GM12875 (cell line): ENCODE data around the gene EXOC2.
"Not testable (repeated sequence)": the region's sequence is repeated elsewhere in the genome, so short reads cannot be mapped to it uniquely, and the experiment has no call there.

ENCODE experiments used
- H3K4me3 ChIP-seq: one replicate; pipeline ENCODE4 v1.5.1; 2011; ENCODE audit warnings: low read depth, low read length, control low read depth
- CTCF ChIP-seq: IDR thresholded peaks from 2 replicates; pipeline ENCODE4 v1.5.1; 2011; ENCODE audit warnings: low read depth, mild to moderate bottlenecking, control low read depth, inconsistent platforms, low read length, moderate library complexity, borderline replicate concordance; ENCODE audit not compliant: insufficient read depth

EXOC2 gene

GRCh38 chr6:665403-666267 lies 27.3 kb downstream of the EXOC2 start:
- TF ChIP-seq CTCF = no peak
- no peak overlapping the region for H3K4me3 ChIP-seq

DNA sequence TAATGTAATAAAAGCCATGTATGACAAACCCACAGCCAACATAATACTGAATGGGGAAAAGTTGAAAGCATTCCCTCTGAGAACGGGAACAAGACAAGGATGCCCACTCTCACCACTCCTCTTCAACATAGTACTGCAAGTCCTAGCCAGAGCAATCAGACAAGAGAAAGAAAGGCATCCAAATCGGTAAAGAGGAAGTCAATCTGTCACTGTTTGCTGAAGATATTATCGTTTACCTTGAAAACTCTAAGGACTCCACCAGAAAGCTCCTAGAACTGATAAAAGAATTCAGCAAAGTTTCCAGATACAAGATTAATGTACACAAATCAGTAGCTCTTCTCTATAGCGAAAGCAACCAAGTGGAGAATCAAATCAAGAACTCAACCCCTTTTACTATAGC lies 29.2 kb downstream of the EXOC2 start:
- H3K4me3 ChIP-seq = not testable (repeated sequence)

DNA sequence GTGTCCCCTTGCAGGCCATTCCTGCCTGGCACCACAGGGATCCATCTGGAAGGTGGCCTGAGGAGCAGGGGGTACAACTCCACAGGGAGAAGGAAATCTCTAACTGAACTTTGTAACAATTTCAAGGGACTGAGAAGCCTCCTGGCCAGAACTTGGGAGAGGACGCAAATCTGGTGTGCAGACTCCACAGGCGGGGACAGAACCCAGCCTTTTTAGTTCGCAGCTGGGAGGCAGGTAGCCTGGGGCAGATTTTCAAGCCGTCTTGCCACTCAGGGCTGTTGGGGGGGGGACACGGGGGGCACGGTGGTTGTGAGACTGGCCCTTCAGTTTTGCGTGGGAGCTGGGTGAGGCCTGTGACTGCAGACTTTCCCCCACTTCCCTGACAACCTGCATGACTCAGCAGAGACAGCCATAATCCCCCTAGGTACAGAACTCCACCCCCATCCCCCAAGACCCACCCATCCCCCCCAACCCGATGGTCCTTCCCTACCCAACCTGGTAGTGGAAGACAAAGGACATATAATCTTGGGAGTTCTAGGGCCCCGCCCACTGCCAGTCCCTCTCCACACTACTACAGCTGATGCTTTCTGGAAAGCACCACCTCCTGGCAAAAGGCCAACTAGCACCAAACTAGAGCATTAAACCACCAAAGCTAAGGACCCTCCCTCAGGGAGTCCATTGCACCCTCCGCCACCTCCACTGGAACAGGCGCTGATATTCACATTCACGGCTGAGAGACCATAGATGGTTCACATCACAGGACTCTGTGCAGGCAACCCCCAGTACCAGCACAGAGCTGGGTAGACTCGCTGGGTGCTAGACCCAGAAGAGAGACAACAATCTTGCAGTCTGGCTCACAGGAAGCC lies 33.0 kb downstream of the EXOC2 start:
- TF ChIP-seq CTCF = no peak
- no peak overlapping the region for H3K4me3 ChIP-seq

DNA sequence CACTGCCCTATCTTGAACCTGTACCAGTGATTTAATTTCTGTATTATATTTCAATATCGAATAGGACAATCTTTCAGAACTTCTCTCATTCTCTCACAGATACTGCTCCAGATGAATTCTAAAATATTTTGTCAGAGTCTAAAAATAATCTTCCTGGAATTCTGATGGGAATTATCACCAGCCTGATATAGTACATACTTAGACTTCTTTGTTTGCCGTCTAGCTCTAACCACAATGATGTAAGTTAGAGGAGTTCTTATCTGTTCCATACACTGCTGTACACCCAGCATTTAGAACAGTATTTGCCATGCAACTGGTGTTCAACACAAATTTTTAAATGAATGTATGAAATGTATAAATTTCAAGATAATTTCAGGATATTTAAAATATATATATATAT lies 34.7 kb downstream of the EXOC2 start:
- no peak for TF ChIP-seq CTCF
- H3K4me3 ChIP-seq = no peak overlapping the region

DNA sequence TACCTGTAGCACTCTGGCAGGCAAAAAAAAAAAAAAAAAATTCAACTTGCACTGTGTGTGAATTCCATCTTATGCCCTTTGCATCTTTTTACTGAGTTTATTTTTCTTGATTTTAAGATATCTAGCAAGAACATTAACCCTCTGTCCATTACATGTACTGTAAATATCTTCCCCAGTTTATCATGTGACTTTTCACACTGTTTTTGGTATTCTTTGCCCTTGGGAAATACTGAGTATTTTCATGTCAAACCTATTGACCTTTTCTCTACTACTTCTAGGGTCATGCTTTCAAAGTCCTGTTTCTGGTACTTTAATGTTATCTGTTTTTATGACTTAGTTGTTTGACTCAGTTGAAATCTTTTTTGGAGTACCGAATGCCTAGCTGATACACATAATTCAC lies 35.2 kb downstream of the EXOC2 start:
- no peak for TF ChIP-seq CTCF
- no peak overlapping the region for H3K4me3 ChIP-seq

DNA sequence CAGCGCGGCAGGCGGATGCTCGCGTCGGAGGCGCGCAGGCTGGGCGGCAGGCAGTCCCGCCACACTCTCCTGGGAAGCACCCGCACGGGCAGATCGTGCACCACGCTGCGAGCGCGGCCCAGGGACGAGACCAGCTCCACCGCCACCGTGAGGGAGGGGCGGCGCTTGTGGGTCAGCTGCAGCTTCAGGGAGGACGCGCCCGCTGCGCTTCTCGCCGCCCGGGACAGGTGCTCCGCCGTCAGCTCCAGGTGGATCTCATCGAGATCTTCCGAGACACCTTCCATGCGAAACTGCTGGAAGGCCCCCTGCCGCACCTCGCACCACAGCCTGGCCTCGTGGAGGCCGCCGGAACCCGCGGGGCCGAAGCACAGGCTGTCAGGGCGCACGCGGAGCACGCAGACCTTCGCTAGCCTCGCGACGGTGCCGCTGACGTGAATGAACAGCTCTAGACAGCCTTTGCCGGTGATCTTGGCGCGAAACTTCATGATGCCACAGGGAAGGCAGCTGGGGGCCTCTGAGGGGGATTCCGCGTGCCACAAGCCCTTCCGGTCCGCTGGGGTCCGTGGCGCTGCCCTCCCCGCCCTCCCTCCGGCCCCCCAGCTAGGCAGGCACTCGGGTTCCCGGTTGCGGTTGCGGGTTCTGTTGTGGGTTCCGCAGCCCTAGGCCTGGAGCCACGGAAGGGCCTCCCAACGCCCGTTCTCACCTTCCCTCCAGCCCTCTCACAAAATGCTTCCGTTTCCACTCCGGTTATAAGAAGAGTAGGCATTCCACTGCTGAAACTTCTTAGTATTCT lies 36.3 kb downstream of the EXOC2 start, which contains the start of gene HUS1B:
TSS of gene HUS1B (minus strand) at position 641 of the 793 bp plus-strand sequence. CDS start at position 485, 156 bp downstream.
- H3K4me3 ChIP-seq = no peak within 1 kb of the TSS
- no peak for TF ChIP-seq CTCF

DNA sequence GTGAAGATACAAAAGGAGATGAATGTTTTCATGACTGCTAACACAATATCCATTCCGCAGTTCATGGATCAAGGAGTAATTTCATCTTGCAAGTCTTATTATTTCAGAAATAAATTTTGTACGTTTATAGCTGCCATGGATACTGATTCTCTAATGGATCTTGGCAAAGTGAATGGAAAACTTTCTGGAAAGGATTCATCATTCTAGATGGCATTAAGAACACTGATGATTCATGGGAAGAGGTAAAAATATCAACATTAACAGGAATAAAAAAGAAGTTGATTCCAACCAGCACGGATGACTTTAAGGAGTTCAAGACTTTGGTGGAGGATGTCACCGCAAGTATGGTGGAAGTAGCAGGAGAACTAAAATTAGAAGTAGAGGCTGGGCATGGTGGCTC lies 38.8 kb downstream of the EXOC2 start:
- no peak overlapping the region for H3K4me3 ChIP-seq
- TF ChIP-seq CTCF = no peak
